AG10803 (cell line): Measurements from ENCODE around the gene ULK1.
A peak's percentile ranks its signal among the peaks of the same experiment; 100 is the strongest.

Source experiments
- DNase-seq: peaks from one replicate; pipeline ENCODE4 v3.0.0; 2010; ENCODE audit warnings: low read depth
- H3K4me3 ChIP-seq: 2 replicates; pipeline ENCODE4 v1.5.1; 2011; ENCODE audit warnings: mild to moderate bottlenecking, low read length, control low read depth
- CTCF ChIP-seq: conservative IDR thresholded peaks from 2 replicates; pipeline ENCODE4 v1.5.1; 2011; ENCODE audit warnings: mild to moderate bottlenecking, low read length, control low read depth, inconsistent platforms

Gene ULK1

GRCh38 chr12:131894313-131894860, at the start of gene ULK1:
Gene ULK1, plus strand, starts transcription at chr12:131894622. Its CDS starts 380 bp downstream, at chr12:131895002.
- no peak for TF ChIP-seq CTCF
- H3K4me3 ChIP-seq: peak within 1 kb of the TSS; percentile 79
- DNase-seq: peak; percentile 78

- DNase-seq: no peak
- TF ChIP-seq CTCF: no peak
- H3K4me3 ChIP-seq: no peak overlapping the region
Measured at GRCh38 chr12:131844656-131845055, 49.8 kb upstream of the ULK1 start.

- TF ChIP-seq CTCF: no peak
- H3K4me3 ChIP-seq: no peak overlapping the region
- DNase-seq: no peak
Measured at GRCh38 chr12:131845121-131845520, 49.3 kb upstream of the ULK1 start.

GRCh38 chr12:131847456-131847855, 47.0 kb upstream of the ULK1 start:
- H3K4me3 ChIP-seq: no peak overlapping the region
- DNase-seq: no peak
- no peak for TF ChIP-seq CTCF

- no peak for DNase-seq
- no peak for TF ChIP-seq CTCF
- H3K4me3 ChIP-seq: no peak overlapping the region
Measured at GRCh38 chr12:131848753-131849152, 45.7 kb upstream of the ULK1 start.

- no peak for DNase-seq
- no peak overlapping the region for H3K4me3 ChIP-seq
- TF ChIP-seq CTCF: no peak
Measured at GRCh38 chr12:131849700-131850553, 44.5 kb upstream of the ULK1 start.
